HepG2 (cell line): Measurements from ENCODE around the gene RPL35A. TPM values are rescaled to one million over a fixed set of nuclear protein-coding genes. Genes with fewer than 3 reads are reported as not detected.

Experiments
- ARID5B ChIP-seq: IDR thresholded peaks from 2 replicates; pipeline ENCODE4 v1.4.0; 2020; ENCODE audit warnings: mild to moderate bottlenecking, missing genetic modification reagents
- ATF6 ChIP-seq: sonication (generic); formaldehyde crosslinking; conservative IDR thresholded peaks from 2 replicates; pipeline ENCODE4 v1.4.0; 2020; ENCODE audit warnings: missing genetic modification reagents
- EED ChIP-seq: sonication (generic); formaldehyde crosslinking; IDR thresholded peaks from 2 replicates; pipeline ENCODE4 v1.5.0; 2020; ENCODE audit warnings: mild to moderate bottlenecking, missing genetic modification reagents
- LRRFIP1 ChIP-seq: sonication (generic); formaldehyde crosslinking; conservative IDR thresholded peaks from 2 replicates; pipeline ENCODE4 v1.4.0; 2020; ENCODE audit warnings: missing genetic modification reagents
- RBM39 ChIP-seq: fragments of 200-400 bp; formaldehyde crosslinking; IDR thresholded peaks from one replicate; pipeline ENCODE4 v1.6.1; 2018; ENCODE audit warnings: antibody characterized with exemption, mild to moderate bottlenecking, low read depth, low read length; ENCODE audit not compliant: poor library complexity, severe bottlenecking
- RFXAP ChIP-seq: sonication (generic); formaldehyde crosslinking; IDR thresholded peaks from 2 replicates; pipeline ENCODE4 v1.4.0; 2020; ENCODE audit warnings: missing genetic modification reagents, borderline replicate concordance
- RXRB ChIP-seq: IDR thresholded peaks from 2 replicates; pipeline ENCODE4 v1.6.1; 2016; ENCODE audit warnings: borderline replicate concordance, missing genetic modification reagents, missing compliant biosample characterization
- ZBTB46 ChIP-seq: sonication (generic); formaldehyde crosslinking; IDR thresholded peaks from 2 replicates; pipeline ENCODE4 v1.4.0; 2020; ENCODE audit warnings: mild to moderate bottlenecking, missing genetic modification reagents, borderline replicate concordance
- ZBTB7B ChIP-seq: sonication (generic); formaldehyde crosslinking; IDR thresholded peaks from 2 replicates; pipeline ENCODE4 v1.4.0; 2020; ENCODE audit warnings: missing genetic modification reagents
- ZC3H4 ChIP-seq: sonication (generic); formaldehyde crosslinking; IDR thresholded peaks from 2 replicates; pipeline ENCODE4 v1.4.0; 2020; ENCODE audit warnings: missing genetic modification reagents, borderline replicate concordance
- ZNF121 ChIP-seq: sonication (generic); formaldehyde crosslinking; IDR thresholded peaks from 2 replicates; pipeline ENCODE4 v1.5.0; 2020; ENCODE audit warnings: mild to moderate bottlenecking, missing genetic modification reagents
- ZNF225 ChIP-seq: sonication (generic); formaldehyde crosslinking; IDR thresholded peaks from 2 replicates; pipeline ENCODE4 v1.4.0; 2020; ENCODE audit warnings: mild to moderate bottlenecking, missing genetic modification reagents
- ZNF546 ChIP-seq: sonication (generic); formaldehyde crosslinking; conservative IDR thresholded peaks from 2 replicates; pipeline ENCODE4 v1.8.1; 2023; ENCODE audit warnings: mild to moderate bottlenecking, missing genetic modification reagents
- ZNF816 ChIP-seq: sonication (generic); formaldehyde crosslinking; IDR thresholded peaks from 2 replicates; pipeline ENCODE4 v1.8.0; 2022; ENCODE audit warnings: missing genetic modification reagents, mild to moderate bottlenecking, borderline replicate concordance
- ZNF891 ChIP-seq: sonication (generic); formaldehyde crosslinking; IDR thresholded peaks from 2 replicates; pipeline ENCODE4 v1.5.0; 2020; ENCODE audit warnings: mild to moderate bottlenecking, missing genetic modification reagents
- polyA plus RNA-seq, 8 experiments: library from polyadenylated mRNA; depleted of rRNA in 3 of 8; stranded (reverse) in 7 of 8; unstranded in 1 of 8; fragments of >200 nt; fragmentation: Illumina TruSeq in 4 of 8; extraction: Trizol in 4 of 8; gene quantifications; 2 replicates each; pipeline versions ENCODE4 v1.2.1 to v1.2.3, GENCODE V29; 2011 to 2016; ENCODE audit warnings: low read depth in 4 of 8, missing spikeins in 1 of 8, mixed read lengths in 1 of 8; ENCODE audit not compliant: insufficient read depth in 1 of 8
- total RNA-seq, 5 experiments: library from RNA; depleted of rRNA; stranded (reverse); fragments of >200 nt; fragmentation: Illumina TruSeq; extraction: Trizol; gene quantifications; 2 replicates each; pipeline ENCODE4 v1.2.3, GENCODE V29; 2016; ENCODE audit warnings: low read depth in 1 of 5

RPL35A gene
- total and polyA plus RNA-seq, 2 of the 13 experiments (the other 11 are each of a cell fraction or from before 2014, with no cell fraction given): 1,001 to 1,582 TPM

GRCh38 chr3:197959891-197960693, 10.1 kb downstream of the RPL35A start, which contains the start of gene LMLN (continued):
- TF ChIP-seq ARID5B (CRISPR knock-in tag): peak; percentile 36; the same call in 1 of the 2 replicates
- TF ChIP-seq ZC3H4 (CRISPR knock-in tag): no peak
- TF ChIP-seq RXRB (CRISPR knock-in tag): 0 out of 2 replicates have a peak, but pooled peaks have one; percentile 39
- TF ChIP-seq ATF6 (CRISPR knock-in tag): no peak
- TF ChIP-seq ZBTB46 (CRISPR knock-in tag): no peak
- TF ChIP-seq RFXAP (CRISPR knock-in tag): peak; percentile 55; the same call in 1 of the 2 replicates
- no peak for TF ChIP-seq ZNF121
- no peak; the same call in 1 of the 2 replicates for TF ChIP-seq ZBTB7B
- TF ChIP-seq ZNF546 (CRISPR knock-in tag): 0 out of 2 replicates have a peak, but pooled peaks have one; percentile 39
- TF ChIP-seq ZNF225 (CRISPR knock-in tag): 0 out of 2 replicates have a peak, but pooled peaks have one; percentile 40
- TF ChIP-seq ZNF891: peak; percentile 86
- no peak for TF ChIP-seq EED (CRISPR knock-in tag)
- TF ChIP-seq LRRFIP1 (CRISPR knock-in tag): no peak
- TF ChIP-seq ZNF816: no peak
- no peak for TF ChIP-seq RBM39
